Fibroblast of pulmonary artery (primary cell): Measurements from ENCODE around the gene EPB42.

Experiments
- DNase-seq: peaks from one replicate; pipeline ENCODE4 v3.0.0-alpha.2; 2010; ENCODE audit warnings: low read depth
- H3K4me3 ChIP-seq: replicated peaks from 2 replicates; pipeline ENCODE4 v1.5.1; 2011; ENCODE audit warnings: low read depth, mild to moderate bottlenecking, control low read depth, low read length, moderate library complexity
- TF ChIP-seq, protein P1 (sequence below): IDR thresholded peaks from 2 replicates; pipeline ENCODE4 v1.5.1; 2011; ENCODE audit warnings: mild to moderate bottlenecking, control low read depth, low read length, inconsistent platforms; ENCODE audit errors: missing control alignments

EPB42 gene

DNA sequence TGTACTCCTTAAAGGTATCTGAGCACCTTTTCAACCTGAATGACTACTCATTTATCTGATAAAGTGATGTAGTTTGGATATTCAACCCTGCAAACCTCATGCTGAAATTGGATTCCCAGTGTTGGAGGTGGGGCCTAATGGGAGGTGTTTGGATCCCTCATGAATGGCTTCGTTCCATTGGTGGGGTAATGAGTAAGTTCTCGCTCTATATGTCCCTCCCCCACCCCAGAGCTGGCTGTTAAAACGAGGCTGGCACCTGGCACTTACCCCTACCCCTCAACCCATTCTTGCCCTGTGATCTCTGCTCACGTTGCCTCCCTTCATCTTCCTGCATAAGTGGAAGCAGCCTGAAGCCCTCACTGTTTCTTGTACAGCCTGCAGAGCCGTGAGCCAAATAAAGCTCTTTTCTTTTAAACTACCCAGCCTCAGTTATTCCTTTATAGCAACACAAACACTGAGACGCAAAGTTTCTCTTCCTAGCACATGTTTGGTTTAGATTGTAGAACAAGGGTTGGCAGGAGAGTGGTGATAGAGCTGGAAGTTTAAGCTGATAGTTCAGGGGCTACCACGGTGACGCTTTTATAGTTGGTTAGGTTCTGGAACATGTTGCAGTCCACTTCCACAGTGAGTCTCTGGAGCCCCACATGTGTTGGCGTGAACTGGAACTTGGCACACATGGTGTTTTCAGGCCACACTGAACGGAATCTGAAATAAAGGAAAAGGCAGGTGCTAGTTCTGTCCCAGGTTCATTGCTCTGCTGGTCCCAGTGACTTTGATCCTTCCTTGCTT lies 23.9 kb downstream of the EPB42 start:
- DNase-seq: no peak
- no peak overlapping the region for H3K4me3 ChIP-seq
- TF ChIP-seq, protein P1, sequence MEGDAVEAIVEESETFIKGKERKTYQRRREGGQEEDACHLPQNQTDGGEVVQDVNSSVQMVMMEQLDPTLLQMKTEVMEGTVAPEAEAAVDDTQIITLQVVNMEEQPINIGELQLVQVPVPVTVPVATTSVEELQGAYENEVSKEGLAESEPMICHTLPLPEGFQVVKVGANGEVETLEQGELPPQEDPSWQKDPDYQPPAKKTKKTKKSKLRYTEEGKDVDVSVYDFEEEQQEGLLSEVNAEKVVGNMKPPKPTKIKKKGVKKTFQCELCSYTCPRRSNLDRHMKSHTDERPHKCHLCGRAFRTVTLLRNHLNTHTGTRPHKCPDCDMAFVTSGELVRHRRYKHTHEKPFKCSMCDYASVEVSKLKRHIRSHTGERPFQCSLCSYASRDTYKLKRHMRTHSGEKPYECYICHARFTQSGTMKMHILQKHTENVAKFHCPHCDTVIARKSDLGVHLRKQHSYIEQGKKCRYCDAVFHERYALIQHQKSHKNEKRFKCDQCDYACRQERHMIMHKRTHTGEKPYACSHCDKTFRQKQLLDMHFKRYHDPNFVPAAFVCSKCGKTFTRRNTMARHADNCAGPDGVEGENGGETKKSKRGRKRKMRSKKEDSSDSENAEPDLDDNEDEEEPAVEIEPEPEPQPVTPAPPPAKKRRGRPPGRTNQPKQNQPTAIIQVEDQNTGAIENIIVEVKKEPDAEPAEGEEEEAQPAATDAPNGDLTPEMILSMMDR: no peak

DNA sequence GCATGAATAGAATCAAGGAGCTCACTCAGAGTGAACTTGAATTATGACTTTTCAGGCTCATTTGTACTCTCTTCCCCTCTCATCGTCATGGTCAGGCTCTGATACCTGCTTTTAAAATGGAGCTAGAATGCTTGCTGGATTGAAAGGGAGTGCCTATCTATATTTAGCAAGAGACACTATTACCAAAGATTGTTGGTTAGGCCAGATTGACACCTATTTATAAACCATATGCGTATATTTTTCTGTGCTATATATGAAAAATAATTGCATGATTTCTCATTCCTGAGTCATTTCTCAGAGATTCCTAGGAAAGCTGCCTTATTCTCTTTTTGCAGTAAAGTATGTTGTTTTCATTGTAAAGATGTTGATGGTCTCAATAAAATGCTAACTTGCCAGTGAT lies 26.0 kb downstream of the EPB42 start:
- H3K4me3 ChIP-seq: no peak overlapping the region
- TF ChIP-seq, protein P1: no peak
- no peak for DNase-seq

DNA sequence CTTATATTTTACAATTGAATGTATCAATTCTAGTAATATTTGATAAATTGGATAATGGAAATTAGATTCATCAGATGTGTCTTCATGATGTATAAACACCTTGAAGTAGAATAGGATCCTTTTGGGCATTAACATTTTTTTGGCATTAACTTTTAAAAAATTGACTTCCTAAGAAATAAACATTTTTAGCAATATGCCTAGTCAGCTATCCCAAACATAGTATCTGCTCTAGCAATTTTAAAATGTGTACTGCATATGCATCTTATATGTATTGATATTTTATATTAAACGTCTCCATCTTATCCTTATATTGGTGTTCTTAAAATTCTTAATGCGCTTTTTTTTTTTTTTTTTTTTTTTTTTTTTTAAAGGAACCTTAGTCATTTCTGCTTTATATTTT lies 27.1 kb downstream of the EPB42 start:
- no peak for DNase-seq
- no peak overlapping the region for H3K4me3 ChIP-seq
- TF ChIP-seq, protein P1: no peak

DNA sequence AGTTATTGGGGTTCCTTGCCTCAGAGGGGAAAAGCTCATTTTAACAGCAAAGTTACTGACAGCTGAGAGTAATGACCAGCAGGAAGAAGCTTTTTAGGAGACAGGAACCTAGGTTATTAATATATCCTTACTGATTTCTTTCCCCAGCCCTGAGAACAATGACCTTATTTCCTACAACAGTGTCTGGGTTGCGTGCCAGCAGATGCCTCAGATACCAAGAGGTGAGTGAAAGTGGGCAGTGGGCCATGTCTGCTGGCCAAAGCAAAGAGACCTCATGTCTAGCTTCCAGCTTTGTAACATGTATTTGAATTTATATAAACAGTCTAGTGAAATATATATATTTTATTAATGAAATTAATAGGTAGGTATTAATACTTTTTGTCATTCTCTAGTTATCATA lies 30.6 kb downstream of the EPB42 start:
- no peak overlapping the region for H3K4me3 ChIP-seq
- TF ChIP-seq, protein P1: no peak
- DNase-seq: peak; percentile 51

DNA sequence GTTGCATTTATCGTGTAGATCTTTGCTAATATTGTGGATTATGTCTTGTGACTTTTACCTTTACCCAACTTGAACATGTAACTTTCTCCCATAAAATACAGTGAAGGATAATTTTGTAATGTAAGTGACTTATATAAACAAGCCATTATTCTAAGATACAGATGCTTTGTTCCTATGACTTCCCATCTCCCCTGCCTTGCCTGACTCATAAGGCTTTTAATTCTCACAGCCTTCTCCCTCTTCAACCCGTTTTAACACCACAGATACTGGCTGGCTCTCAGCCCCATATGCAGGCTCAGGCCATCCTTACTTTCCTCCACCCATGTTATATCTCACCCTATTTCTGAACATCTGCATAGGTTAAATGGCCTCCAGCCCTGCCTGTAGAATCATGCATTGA lies 31.5 kb downstream of the EPB42 start:
- DNase-seq: no peak

DNA sequence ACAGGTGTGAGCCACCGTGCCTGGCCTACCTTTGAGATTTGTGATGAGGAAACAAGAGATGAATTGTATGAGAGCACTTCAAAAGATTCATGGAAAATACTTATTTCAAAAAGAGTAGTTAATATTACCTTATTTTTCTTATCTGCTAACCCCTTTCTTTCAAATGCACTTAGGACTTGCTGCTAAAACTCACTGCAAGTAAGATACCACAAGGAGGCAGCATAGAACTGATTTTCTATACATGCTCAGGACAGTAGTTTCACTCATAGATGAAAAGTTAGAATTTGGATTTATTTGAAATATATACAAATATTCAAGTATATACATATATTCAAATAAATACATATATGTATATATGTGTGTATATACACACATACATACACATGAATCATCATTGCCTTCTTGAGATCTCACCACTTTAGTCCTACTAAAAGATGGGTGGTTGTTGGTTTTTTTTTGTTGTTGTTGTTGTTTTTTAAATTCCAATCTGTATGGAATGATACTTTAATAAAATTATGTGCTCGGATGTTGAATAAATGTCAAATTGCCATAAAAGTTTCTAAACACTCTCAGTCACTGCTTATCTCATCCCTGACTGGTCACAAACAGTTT lies 33.2 kb downstream of the EPB42 start:
- no peak overlapping the region for H3K4me3 ChIP-seq
- TF ChIP-seq, protein P1: peak; percentile 78
- DNase-seq: peak; percentile 76

More for the DNA sequence above, 31.5 kb downstream of the EPB42 start:
- no peak overlapping the region for H3K4me3 ChIP-seq
- TF ChIP-seq, protein P1: no peak
